GM19395 (cell line): ENCODE measurements around the gene NDUFA13.

Experiments used
- ATAC-seq: cut with Tn5 transposase; IDR thresholded peaks from one replicate; pipeline ENCODE4 v1.9.1; 2021; ENCODE audit warnings: mild to moderate bottlenecking, moderate library complexity; ENCODE audit not compliant: unreplicated experiment

Gene NDUFA13

DNA sequence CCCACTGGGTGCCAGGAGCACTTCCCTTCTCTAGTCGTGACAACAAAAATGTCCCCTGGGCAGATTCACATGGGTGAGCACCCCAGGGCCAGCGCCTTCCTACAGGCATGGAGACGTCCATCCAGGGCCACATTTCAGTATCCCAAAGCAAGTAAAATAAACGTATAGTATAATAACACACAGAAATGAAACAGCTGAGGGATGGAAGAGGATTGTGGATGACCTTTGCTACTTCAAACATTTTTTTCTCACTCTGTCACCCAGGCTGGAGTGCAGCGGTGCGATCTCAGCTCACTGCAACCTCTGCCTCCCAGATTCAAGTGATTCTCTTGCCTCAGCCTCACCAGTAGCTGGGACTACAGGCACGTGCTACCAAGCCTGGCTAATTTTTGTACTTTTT is 50.3 kb downstream of the NDUFA13 start:
- no peak for ATAC-seq

GRCh38 chr19:19567391-19567790 is 51.4 kb downstream of the NDUFA13 start:
- no peak for ATAC-seq

GRCh38 chr19:19568802-19569756 is 53.1 kb downstream of the NDUFA13 start:
- ATAC-seq: no peak

DNA sequence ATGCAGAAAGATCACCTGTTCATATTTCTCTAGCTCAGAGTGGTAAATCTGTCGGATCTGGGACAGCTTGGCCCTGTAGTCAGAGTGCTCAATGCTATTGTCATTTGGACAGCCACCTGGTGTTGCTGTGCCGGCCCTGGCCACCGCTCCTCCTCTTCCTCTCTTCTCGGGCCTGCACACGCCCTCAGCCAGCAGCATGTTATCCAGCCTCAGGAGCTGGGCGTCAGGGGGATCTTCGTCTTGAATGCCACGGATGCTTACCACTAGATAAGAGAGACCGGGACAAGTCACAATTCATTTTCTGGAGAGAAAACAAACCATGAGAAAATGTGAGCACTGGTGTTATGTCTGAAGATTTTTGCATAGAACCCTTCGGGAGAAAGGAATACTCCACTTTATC is 54.5 kb downstream of the NDUFA13 start:
- no peak for ATAC-seq

DNA sequence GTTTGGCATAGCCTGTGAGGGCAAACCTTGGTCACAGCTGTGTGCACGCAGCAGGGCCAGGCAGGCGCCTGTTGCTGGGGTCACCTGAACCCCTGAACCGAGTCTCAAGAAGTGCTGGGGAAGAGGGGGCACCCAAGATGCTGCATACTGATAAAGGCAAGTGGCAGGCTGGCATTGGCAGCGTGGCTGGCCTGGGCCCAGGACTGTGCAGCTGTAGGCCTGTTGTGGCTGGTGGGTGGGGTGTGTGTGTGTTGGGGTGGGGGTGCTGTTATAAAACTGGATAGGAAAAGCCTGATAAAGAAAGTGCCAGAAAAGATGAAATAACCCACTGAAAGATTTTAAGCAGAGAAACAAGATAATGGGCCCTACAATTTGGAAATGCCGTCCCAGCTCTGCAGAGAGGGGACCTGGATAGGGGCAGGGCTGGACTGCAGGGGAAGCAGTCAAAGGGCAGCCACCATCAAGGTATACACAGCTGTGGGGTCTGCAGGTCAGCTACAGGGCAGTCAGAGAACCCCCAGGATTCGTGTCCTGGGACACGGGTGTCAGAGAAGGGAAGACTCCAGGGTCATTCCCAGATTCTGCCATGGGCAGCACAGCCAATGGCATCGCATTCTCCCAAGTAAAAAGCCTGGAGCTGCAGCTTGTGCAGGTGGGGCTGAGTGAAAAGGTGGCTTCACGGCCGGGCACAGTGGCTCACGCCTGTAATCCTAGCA is 55.2 kb downstream of the NDUFA13 start:
- ATAC-seq: no peak

DNA sequence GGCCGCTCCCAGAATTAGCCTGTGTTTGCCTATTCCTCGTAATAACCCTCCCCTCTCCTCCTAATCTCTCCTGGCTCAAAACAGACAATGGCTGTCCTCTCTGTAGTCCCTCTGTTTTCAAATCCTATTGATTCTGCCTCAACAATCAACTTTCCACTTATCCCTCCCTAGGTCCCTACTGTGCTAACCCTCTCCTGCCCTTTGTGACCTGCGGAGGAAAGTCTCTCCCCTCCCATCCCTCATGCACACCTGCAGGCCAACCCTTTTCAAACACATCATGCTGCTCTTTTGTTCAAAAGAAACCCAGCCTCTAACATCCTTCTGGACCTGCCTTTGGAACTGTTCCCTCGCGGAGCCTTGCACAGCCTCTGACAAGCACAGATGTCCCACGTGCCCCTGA is 59.4 kb downstream of the NDUFA13 start:
- no peak for ATAC-seq
